Testis (tissue), 5 donors: Measurements from ENCODE around the gene SYT13. TPM values are rescaled to one million over a fixed set of nuclear protein-coding genes. Genes with fewer than 3 reads are reported as not detected.

Source experiments
- DNase-seq: peaks from one replicate; pipeline ENCODE4 v3.0.0-alpha.2; 2019
- H3K27ac ChIP-seq, 2 donors: fragments of 200-600 bp; sonication (generic); one replicate each; pipeline ENCODE4 v1.5.1; 2019
- H3K27me3 ChIP-seq: fragments of 200-600 bp; sonication (generic); one replicate; pipeline ENCODE4 v1.5.1; 2019
- H3K36me3 ChIP-seq: fragments of 200-600 bp; sonication (generic); one replicate; pipeline ENCODE4 v1.5.1; 2017; ENCODE audit warnings: low read depth; ENCODE audit errors: missing control alignments
- H3K4me1 ChIP-seq: fragments of 200-600 bp; sonication (generic); one replicate; pipeline ENCODE4 v1.5.1; 2019
- H3K4me3 ChIP-seq, 2 donors: fragments of 200-600 bp; sonication (generic); one replicate each; pipeline ENCODE4 v1.5.1; 2017 to 2019
- H3K9me3 ChIP-seq: fragments of 200-600 bp; sonication (generic); one replicate; pipeline ENCODE4 v1.5.1; 2017
- POLR2A ChIP-seq: fragments of 450-650 bp; IDR thresholded peaks from one replicate; pipeline ENCODE4 v1.6.1; 2017; ENCODE audit warnings: antibody characterized with exemption, mild to moderate bottlenecking, moderate library complexity
- WGBS, 2 donors: methylation state at CpG; one replicate each; pipeline ENCODE4 v1.1.5; 2018; 5-methylcytosine and 5-hydroxymethylcytosine counted together
- intact Hi-C: fragments of 100-400 bp; cut with DNase I; formaldehyde crosslinking; loops from one replicate; pipeline ENCODE4 v1.15.1; 2023; ENCODE audit warnings: low total_unique reads
- long read RNA-seq, 2 donors: transcript quantifications; one replicate each; lab custom pipeline, GENCODE V29; 2026
- polyA plus RNA-seq: library from polyadenylated mRNA; stranded (reverse); fragments of 350-450 nt; fragmentation: Illumina TruSeq; extraction: RNeasy Lipid Tissue Mini Kit (QIAGEN cat#74804); gene quantifications from one replicate; pipeline ENCODE4 v1.2.3, GENCODE V29; 2014; ENCODE audit warnings: low read depth, low replicate concordance; ENCODE audit not compliant: insufficient read depth
- total RNA-seq, 2 donors: library from RNA; depleted of rRNA; stranded (reverse); fragments of >200 nt; gene quantifications; one replicate each; pipeline ENCODE4 v1.2.3, GENCODE V29; 2016
- TF ChIP-seq, protein P1 (sequence below), 3 experiments: fragments of 450-650 bp in 2 of 3; fragments of 200-600 bp in 1 of 3; sonication (generic) in 1 of 3; IDR thresholded peaks; one replicate each; pipeline ENCODE4 v1.5.1; 2016 to 2019; ENCODE audit warnings: antibody characterized with exemption in 3 of 3, mild to moderate bottlenecking in 2 of 3, moderate library complexity in 1 of 3

Gene SYT13
- total RNA-seq = 1 to 10 TPM in 1 of 2 donors, under 1 TPM in 1; 0.68 to 1.4 TPM
- polyA plus RNA-seq = 3.3 TPM
- long read RNA-seq, donor 1, full-length matches to known transcripts = 1 of 1 reads
- long read RNA-seq, donor 1, partial matches to known transcripts = 0 of 1 reads
- long read RNA-seq, donor 1, other reads (novel, unspliced or antisense) = 0 of 1 reads
- long read RNA-seq, donor 2 = 0 reads

GRCh38 chr11:45285930-45286632, at the start of gene SYT13:
Gene SYT13, minus strand, starts transcription at chr11:45286341. Its CDS starts 134 bp downstream, at chr11:45286207.
- Histone ChIP-seq H3K4me1 (peaks cover 4% of the 10 kb centered on the region), H3K9me3 (no peaks in the 10 kb centered on the region), H3K27ac (no peak within 1 kb of the TSS), H3K36me3 (no peaks in the 10 kb centered on the region), H3K27me3 (no peaks in the 10 kb centered on the region), H3K4me3 (peak within 1 kb of the TSS in 1 of 2 donors; percentile 20)
- DNase-seq = peak; percentile 14
- TF ChIP-seq, protein P1, sequence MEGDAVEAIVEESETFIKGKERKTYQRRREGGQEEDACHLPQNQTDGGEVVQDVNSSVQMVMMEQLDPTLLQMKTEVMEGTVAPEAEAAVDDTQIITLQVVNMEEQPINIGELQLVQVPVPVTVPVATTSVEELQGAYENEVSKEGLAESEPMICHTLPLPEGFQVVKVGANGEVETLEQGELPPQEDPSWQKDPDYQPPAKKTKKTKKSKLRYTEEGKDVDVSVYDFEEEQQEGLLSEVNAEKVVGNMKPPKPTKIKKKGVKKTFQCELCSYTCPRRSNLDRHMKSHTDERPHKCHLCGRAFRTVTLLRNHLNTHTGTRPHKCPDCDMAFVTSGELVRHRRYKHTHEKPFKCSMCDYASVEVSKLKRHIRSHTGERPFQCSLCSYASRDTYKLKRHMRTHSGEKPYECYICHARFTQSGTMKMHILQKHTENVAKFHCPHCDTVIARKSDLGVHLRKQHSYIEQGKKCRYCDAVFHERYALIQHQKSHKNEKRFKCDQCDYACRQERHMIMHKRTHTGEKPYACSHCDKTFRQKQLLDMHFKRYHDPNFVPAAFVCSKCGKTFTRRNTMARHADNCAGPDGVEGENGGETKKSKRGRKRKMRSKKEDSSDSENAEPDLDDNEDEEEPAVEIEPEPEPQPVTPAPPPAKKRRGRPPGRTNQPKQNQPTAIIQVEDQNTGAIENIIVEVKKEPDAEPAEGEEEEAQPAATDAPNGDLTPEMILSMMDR (IDR thresholded peaks at IDR 0.05) = no peak
- no peak for TF ChIP-seq POLR2A
- WGBS, 2 donors = 3 to 8% methylated on average over 2 to 30 of the region's 50 CpGs
- intact Hi-C loops = no loop called here

- no peaks in the 10 kb centered on the region for H3K36me3 ChIP-seq
- H3K27me3 ChIP-seq = no peaks in the 10 kb centered on the region
- no peak for DNase-seq
- TF ChIP-seq, protein P1 (IDR thresholded peaks at IDR 0.05) = no peak
- no peak for TF ChIP-seq POLR2A
- H3K4me1 ChIP-seq = no peaks in the 10 kb centered on the region
- H3K27ac ChIP-seq = no peak overlapping the region
- intact Hi-C loops = no loop called here
- H3K9me3 ChIP-seq = no peaks in the 10 kb centered on the region
- no peak overlapping the region for H3K4me3 ChIP-seq
Observed at GRCh38 chr11:45335434-45335833, 49.3 kb upstream of the SYT13 start.

GRCh38 chr11:45334836-45335235, 48.7 kb upstream of the SYT13 start:
- intact Hi-C loops = loop anchor here (5.0 kb wide), 1 partner anchor 228 kb away; no protein-coding TSS in a partner anchor
- no peak for DNase-seq
- 64 to 65% methylated on average over 5 of the region's 5 CpGs for WGBS, 2 donors
- Histone ChIP-seq H3K4me3 (no peak overlapping the region), H3K4me1 (no peaks in the 10 kb centered on the region), H3K9me3 (no peaks in the 10 kb centered on the region), H3K27me3 (no peaks in the 10 kb centered on the region), H3K36me3 (no peaks in the 10 kb centered on the region), H3K27ac (no peak overlapping the region)
- TF ChIP-seq, protein P1 (IDR thresholded peaks at IDR 0.05) = no peak
- no peak for TF ChIP-seq POLR2A

GRCh38 chr11:45334410-45334809, 48.3 kb upstream of the SYT13 start:
- no peak for DNase-seq
- Histone ChIP-seq H3K27ac (no peak overlapping the region), H3K4me1 (no peaks in the 10 kb centered on the region), H3K4me3 (peak overlapping the region in 1 of 2 donors; percentile 1), H3K9me3 (no peaks in the 10 kb centered on the region), H3K36me3 (no peaks in the 10 kb centered on the region), H3K27me3 (no peaks in the 10 kb centered on the region)
- no peak for TF ChIP-seq POLR2A
- TF ChIP-seq, protein P1 (IDR thresholded peaks at IDR 0.05) = no peak
- 55 to 77% methylated on average over 10 of the region's 10 CpGs for WGBS, 2 donors
- intact Hi-C loops = loop anchor here (5.0 kb wide), 1 partner anchor 227 kb away; no protein-coding TSS in a partner anchor
